ENCODE results near the gene TBC1D4.

Gene TBC1D4

DNA sequence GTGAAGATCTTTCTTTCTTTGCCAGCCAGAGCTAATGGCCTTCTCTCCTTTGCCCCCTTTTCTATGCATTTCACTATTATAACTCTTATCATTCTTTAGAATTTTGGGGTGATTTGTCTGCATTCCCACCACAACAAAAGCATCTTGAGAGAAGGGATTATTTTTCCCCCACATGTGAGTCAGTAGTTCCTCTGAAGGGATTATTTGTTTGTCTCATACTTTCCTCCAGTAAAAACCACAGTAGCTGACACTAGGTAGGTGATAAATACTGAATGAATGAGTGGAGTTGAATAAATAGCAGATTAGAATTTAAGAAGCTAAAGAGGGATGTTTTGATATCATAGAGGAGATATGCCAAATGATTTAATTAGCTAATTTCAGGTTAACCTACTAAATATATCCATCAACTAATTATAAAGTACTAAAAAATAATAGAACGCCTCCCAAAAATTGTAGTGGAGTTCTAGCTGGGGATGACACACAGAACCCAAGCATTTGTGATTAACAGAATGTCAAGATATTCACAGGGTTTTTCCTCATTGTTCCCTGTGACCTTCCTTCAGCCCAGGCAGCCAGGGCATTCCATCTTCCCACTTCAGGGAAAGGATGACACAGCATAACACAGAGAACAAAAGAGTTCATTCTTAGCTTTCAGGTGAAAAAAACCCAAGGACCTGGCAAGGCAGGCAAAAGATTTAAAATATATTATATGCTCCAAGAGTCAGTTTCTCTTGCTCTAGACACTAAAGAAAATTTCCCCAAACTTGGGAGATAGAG is 3.5 kb upstream of the TBC1D4 start:
- DNase-seq (ENCODE audit: low read depth): no peak

- DNase-seq (ENCODE audit: low read depth): no peak
Measured at GRCh38 chr13:75482820-75483079, 781 bp upstream of the TBC1D4 start.

- DNase-seq (ENCODE audit: low read depth): no peak
Measured at GRCh38 chr13:75481176-75482069, 546 bp downstream of the TBC1D4 start.

DNA sequence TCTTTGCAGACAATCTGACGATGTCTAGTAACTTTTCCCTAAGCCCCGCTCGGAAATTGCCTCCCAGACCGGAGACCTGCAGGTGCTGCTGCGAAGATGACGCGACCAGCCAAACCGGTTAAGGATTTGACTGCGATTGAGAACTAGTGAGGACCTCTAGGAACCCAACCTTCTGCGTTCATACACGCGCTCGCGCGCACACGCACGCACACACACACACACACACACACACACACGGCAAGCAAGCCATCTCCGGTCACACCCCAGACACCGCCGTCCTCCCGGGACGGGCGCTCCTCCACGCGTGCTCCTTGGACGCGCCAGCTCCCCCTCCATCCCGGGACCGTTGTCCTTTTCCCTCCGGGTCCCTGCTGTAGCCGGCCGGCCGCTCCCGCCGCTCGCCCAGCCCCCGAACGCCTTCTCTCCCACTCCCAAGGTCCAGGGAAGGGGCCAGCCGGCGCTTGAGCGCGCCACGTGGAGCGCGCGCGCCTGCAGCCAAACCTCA is 1.2 kb downstream of the TBC1D4 start:
- DNase-seq (ENCODE audit: low read depth): no peak

DNA sequence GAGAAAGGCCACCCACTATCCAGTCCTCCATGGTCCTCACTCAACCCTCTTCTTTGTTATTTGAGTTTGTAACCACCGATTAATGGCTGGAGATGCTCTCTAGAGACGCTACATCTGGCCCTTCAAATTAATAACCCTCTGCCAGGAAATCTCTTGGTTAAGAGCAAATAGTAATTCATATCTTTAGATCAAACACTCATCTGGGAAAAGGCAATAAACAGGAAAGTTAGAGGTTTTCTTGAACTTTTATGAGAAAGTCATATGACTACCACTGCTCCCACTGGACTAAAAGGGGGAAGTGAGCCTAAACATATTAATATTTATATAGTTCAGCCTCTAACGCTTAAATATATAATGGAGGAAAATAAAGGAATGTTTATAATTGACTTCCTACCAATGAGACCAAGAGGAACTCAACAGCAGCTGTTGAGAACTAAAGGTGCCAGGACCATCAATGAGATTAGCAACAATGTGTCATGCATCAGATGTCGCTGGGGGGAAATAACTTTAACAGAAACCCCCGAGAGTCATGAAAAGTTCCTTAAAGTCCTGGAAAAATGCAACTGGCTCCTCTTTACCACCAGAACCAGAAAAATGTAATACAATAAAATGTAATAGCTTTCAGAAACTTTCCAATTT is 2.7 kb downstream of the TBC1D4 start:
- DNase-seq (ENCODE audit: low read depth): no peak

- DNase-seq (ENCODE audit: low read depth): no peak
Measured at GRCh38 chr13:75478659-75479058, 3.3 kb downstream of the TBC1D4 start.

- no peak for DNase-seq (ENCODE audit: low read depth)
Measured at GRCh38 chr13:75474956-75475355, 7.0 kb downstream of the TBC1D4 start.

DNA sequence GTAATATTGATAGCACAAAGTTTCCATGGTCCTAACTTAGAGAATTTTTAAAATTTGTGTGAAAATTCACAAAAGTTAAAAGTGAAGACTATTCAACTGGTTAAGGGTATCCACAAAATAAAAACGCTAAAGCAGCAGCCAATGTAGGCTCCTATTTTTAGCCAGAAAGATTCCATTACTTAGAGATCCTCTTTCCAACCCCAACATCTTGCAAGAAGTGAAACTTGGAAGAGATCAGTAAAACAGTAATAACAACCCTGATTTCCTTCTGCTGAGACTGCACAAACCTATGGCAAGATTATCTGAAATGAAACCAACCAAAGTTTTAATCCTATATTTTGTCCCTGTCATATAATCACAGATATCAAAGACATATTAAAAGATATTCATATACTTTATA is 8.5 kb downstream of the TBC1D4 start:
- DNase-seq (ENCODE audit: low read depth): no peak

DNA sequence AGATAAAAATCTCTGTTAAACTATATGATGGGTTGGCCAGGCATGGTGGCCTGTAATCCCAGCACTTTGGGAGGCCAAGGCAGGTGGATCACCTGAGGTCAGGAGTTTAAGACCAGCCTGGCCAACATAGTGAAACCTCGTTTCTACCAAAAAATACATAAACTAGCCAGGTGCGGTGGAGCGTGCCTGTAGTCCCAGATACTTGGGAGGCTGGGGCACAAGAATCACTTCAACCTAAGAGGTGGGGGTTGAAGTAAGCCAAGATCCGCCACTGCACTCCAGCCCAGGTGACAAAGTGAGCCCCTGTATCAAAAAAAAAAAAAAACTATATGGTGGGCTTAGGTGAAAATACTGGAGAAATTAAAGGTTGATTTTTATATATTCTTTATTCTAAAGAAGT is 11.3 kb downstream of the TBC1D4 start:
- no peak for DNase-seq (ENCODE audit: low read depth)

DNA sequence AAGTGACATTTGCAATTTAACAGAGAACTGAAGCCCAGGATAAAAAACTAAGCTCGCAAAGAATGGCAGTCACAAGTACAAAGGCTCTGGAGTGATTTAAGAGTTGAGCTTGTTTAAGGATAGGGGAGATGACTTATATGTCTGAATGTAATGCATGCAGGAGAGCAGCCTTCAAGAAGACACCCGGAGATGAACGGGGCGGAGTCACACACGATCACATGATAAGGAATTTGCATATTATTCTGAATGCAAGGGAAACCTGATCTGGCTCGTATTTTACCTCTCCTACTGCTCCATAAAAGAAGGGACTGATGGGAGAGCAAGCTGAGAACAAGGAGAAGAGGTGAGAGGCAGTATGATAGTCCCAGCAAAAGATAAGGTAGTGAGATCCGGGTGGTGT is 12.9 kb downstream of the TBC1D4 start:
- no peak for DNase-seq (ENCODE audit: low read depth)

DNA sequence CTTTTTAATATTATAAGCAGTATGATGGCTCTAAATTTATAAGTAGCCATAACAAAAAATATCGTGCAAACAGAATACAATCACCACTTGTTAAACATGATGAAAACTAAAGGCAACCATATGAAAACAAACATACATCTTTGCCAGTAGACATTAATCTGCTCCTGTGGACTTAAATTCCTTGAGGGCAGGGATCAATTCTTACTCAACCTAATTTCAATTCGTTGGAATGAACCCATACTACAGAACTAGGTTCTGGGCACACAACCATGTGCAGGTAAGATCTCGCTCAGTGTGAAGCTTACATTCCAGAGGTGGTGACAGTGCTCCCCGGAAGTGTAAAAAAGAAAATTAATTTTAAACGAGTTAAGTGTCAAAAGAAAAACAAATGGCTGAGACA is 13.4 kb downstream of the TBC1D4 start:
- no peak for DNase-seq (ENCODE audit: low read depth)

DNA sequence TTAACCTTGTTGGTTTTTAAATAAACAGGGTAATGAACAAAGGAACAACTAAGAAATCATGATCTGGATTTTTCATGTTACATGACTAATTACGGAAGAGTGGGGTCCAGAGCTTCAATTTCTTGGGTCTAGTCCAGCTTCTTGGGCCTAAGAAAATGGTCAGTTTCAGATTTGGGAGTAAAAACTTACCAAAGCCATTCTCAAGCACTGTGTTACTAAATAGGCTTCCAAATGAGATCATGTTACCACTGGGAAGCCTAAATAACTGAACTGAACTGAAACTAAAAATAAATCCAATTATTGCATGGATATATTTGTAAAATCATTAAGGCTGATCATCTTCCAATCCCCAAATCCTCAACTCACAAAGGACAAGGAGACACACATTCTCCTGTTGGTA is 13.9 kb downstream of the TBC1D4 start:
- DNase-seq (ENCODE audit: low read depth): no peak

DNA sequence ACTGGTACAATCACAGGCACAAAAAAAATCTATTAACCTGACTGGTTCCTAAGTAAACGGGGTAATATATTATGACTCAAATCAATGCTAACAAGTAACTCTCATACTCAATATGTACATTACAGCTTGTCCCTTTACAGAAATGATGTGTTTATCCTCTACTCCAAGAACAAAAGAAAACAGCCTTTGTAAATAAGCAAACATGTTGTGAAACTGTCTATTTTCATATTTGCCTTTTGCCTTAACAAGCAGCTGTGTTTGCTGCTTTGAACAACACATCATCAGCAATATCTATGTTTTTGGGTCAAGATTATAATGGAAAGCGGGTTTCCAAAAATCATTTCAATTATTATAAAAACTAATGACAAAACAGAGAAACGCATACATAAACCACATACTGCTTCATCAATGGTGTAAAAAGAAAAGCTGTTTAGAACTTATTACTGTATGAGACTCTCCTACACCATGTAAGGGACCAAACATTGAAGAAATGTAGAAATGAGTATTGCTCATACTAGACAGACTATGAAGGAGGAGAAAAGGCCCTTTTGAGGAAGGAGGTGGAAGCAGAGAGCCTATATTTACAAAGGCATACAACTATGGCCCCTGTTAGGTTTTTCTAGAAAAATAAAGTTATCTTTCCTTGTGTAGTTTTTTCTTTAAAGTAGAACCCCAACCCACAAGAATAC is 14.8 kb downstream of the TBC1D4 start:
- DNase-seq (ENCODE audit: low read depth): no peak

GRCh38 chr13:75465236-75465635 is 16.7 kb downstream of the TBC1D4 start:
- DNase-seq (ENCODE audit: low read depth): no peak

GRCh38 chr13:75461314-75461713 is 20.7 kb downstream of the TBC1D4 start:
- no peak for DNase-seq (ENCODE audit: low read depth)

DNA sequence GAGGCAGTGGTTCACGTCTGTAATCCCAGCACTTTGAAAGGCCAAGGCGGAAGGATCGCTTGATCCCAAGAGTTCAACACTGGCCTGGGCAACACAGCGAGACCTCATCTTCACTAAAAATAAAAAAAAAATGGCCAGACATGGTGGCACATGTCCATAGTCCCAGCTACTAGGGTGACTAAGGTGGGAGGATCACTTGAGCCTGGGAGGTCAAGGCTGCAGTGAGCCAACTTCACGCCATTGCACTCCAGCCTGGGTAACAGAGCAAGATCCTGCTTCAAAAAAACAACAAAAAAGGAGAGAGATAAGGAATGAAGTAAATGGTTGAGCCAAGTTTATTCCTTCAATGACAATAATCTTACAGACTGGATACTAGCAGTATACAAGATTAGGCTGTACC is 21.3 kb downstream of the TBC1D4 start:
- no peak for DNase-seq (ENCODE audit: low read depth)

- DNase-seq (ENCODE audit: low read depth): no peak
Measured at GRCh38 chr13:75458696-75459422, 23.1 kb downstream of the TBC1D4 start.

DNA sequence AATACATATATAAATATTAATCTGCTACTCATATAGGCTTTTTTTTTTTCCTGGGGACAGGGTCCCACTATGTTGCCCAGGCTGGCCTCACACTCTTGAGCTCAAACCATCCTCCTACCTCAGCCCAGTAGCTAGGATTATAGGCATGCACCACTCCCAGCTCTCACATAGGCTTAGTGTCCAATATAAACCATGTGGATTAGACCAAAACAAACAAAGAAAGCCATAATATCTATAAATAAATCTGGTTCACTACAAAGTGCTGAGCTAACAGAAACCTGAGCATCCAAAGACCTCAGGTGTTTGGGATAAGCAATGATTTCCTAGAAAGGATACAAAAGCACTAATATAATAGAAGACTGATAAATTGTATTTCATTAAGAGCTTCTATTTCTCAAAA is 26.0 kb downstream of the TBC1D4 start:
- no peak for DNase-seq (ENCODE audit: low read depth)

- no peak for DNase-seq (ENCODE audit: low read depth)
Measured at GRCh38 chr13:75454497-75454896, 27.5 kb downstream of the TBC1D4 start.

DNA sequence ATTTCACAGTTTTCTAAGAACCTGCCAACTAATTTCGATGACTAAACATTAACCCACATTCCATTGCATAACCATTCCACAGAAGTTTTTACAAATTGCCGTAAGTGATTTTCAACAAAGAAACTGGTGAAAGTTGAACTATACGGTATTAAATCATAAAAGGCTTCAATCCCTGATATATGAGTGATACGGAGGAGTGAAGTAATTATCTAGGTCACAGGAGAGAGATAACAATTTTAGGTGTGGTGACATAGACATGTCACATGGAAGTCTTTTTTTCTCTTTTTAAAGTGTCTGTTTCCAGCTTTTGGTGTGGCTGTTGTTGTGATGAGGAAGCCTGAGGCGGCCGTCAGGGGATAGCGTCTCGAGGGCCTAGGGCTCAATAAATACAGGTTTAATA is 29.4 kb downstream of the TBC1D4 start:
- no peak for DNase-seq (ENCODE audit: low read depth)

DNA sequence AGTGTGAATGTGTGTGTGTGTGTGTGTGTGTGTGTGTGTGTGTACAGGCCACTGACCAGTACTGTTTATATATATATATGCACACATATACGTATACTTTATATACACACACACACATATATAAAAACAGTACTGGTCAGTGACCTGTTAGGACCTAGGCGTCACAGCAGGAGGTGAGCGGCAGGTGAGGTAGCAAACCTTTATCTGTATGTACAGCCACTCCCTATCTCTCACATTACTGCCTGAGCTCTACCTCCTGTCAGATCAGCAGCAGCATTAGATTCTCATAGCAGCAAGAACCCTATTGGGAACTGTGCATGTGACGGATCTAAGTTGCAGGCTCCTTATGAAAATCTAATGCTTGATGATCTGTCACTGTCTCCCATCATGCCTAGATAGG is 34.5 kb downstream of the TBC1D4 start:
- DNase-seq (ENCODE audit: low read depth): no peak

GRCh38 chr13:75446874-75447273 is 35.1 kb downstream of the TBC1D4 start:
- no peak for DNase-seq (ENCODE audit: low read depth)
